Activated CD4-positive, alpha-beta T cell treated with anti-CD3 and anti-CD28 coated beads for 24 hours (primary cell): ENCODE data around the gene MASTL.

Experiments
- DNase-seq, 2 donors: peaks; one replicate each; pipeline ENCODE4 v3.0.0-alpha.2; 2020; ENCODE audit warnings: low read depth in 2 of 2

MASTL gene

DNA sequence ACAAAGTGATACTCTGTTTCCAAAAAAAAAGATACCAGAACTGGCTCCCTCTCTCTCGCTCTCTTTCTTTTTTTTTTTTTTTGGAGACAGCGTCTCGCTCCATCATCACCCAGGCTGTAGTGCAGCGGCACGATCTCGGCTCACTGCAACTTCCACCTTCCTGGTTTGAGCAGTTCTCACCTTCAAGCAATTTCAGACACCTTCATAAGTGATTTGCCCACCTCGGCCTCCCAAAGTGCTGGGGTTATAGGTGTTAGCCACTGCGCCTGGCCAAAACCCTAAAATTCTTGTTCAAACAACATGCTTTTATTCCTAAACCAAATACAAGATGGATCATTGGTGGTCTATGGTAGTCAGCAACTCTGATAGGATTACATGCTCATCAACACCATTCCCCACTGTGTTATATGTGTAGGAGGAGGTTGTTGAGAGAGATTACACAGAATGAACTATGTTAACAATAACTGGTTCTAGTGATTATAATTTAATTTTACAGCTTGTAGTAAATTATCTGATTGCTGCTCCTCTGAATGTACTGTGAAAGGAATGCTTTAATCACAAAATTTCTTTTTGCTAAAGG, 69.9 kb downstream of the MASTL start:
- DNase-seq: no peak

DNA sequence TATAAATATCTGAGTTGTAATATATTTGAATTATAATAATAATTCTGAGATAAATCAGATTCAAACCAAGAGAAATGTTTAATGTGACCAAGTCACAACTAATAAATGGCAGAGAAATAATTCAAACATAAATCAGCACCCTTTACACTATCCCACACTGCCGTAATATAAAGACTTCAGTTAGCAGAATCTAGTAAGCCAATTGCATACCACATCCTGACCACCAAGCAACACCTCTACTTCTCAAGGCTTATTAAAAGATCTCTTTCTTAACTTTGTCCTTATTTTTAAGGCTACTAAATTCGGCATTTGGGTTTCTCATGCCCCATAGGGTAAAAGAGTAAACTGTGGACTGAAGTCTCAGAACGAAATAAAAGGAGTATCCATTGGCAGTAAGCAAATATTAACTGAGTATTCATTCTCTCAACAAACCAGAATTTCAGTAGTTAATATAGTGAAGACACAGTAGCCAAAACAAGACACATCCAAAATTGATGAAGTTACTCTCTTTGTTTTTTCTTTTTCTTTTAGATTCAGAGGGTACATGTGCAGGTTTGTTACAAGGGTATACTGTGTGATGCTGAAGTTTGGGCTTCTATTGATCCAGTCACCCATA, 70.6 kb downstream of the MASTL start:
- no peak for DNase-seq

DNA sequence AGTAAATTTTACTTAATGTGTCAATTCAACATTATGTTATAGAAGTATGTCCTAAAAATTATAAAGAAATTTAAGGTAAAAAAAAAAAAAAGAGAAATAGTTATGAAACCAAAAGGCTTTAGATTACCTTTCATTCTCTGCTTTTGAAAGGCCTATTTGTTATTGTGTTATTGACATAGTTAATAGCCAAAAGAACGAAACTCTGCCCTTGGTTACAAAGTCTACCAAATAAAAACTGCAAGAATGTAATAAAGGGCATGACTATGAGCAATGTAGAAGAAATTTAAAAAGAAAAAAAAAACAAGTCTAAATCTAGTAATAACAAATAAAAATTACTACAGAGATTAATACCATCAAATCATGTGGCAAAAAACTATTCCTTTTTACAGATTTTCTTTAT, 74.9 kb downstream of the MASTL start:
- no peak for DNase-seq

DNA sequence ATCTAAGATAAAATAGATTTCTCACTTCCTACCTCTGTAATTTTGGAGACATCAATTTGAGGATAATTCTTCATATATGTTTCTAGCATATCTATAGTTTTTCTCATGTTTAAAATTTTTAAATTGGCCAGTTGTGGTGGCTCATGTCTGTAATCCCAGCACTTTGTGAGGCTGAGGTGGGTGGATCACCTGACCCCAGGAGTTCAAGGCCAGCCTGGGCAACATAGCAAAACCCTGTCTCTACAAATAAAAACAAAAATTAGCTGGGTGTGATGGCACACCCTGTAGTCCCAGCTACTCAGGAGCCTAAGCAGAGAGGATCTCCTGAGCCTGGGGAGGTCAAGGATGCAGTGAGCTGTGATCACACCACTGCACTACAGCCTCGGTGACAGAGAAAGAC, 80.6 kb downstream of the MASTL start:
- no peak for DNase-seq
